Type B pancreatic cell (in vitro differentiated cells): ENCODE measurements around the gene CACNA1C. TPM values are rescaled to one million over a fixed set of nuclear protein-coding genes. Genes with fewer than 3 reads are reported as not detected.

Experiments used
- DNase-seq: peaks from one replicate; pipeline ENCODE4 v3.0.0; 2021; ENCODE audit warnings: mixed read lengths; ENCODE audit not compliant: unreplicated experiment; ENCODE audit errors: extremely low spot score
- H3K27ac Mint-ChIP-seq: 2 replicates; pipeline ENCODE4 v1.8.0; 2021; ENCODE audit warnings: mild to moderate bottlenecking, mixed read lengths
- H3K27me3 Mint-ChIP-seq: 2 replicates; pipeline ENCODE4 v1.8.0; 2021; ENCODE audit warnings: mixed read lengths
- H3K36me3 Mint-ChIP-seq: 2 replicates; pipeline ENCODE4 v1.8.0; 2021; ENCODE audit warnings: mixed read lengths
- H3K4me1 Mint-ChIP-seq: one replicate; pipeline ENCODE4 v1.8.0; 2021; ENCODE audit warnings: mixed read lengths; ENCODE audit not compliant: unreplicated experiment
- H3K4me3 Mint-ChIP-seq: 2 replicates; pipeline ENCODE4 v1.8.0; 2021; ENCODE audit warnings: mild to moderate bottlenecking, mixed read lengths
- H3K9me3 Mint-ChIP-seq: 2 replicates; pipeline ENCODE4 v1.8.0; 2021; ENCODE audit warnings: mixed read lengths
- total RNA-seq: library from RNA; stranded (reverse); gene quantifications from 2 replicates; pipeline ENCODE4 v1.2.1, GENCODE V29; 2021; ENCODE audit warnings: low replicate concordance
- TF ChIP-seq, protein P1 (sequence below): fragments of 200-600 bp; sonication (generic); conservative IDR thresholded peaks from 2 replicates; pipeline ENCODE4 v1.5.0; 2021; ENCODE audit warnings: antibody characterized with exemption, mild to moderate bottlenecking

Gene CACNA1C
- total RNA-seq, 1 donor from 2014 or later = 14.3 TPM

DNA sequence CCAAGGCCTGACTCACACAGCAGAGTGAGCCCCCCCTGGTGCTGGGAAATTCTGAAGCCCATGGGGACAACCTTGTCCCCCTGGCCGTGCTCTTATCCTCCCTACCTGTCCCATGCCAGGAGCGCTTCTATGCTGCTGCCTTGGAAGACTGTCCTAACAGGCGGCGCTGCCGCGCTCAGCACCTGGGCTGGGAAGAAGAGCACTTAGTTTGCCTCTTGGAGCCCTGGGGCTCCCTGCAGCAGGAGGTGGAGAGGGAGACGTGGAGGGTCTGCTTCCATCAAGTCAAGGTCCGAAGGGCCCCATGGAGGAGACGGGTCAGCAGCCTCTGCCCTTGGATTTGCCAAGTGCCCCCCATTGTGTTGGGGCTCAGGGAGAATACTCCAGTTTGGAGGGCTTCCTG, 300.5 kb downstream of the CACNA1C start:
- peaks cover 26% of the 10 kb centered on the region for H3K4me1 Mint-ChIP-seq

DNA sequence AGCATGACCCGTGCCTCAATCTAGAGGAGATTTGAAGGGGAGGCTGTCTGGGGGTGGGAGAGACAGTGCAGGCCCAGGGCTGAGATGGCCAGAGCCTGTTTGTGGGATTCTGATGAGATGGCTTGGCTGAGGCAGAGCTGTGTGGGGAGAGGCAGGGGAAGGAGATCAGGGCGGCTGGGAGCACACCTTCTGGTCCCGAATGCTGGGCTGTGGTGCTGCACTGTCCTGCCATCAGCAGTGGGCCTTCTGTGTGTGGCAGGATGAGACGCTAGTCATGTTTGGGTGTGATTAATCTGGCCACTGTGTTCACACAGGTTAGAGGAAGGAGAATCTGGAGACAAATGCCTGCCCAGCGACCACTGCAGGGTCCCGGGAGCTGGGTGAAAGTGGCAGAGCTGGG, 300.9 kb downstream of the CACNA1C start:
- no peak overlapping the region for H3K27ac Mint-ChIP-seq
- H3K27me3 Mint-ChIP-seq = peaks cover 26% of the 10 kb centered on the region
- peaks cover 5% of the 10 kb centered on the region for H3K36me3 Mint-ChIP-seq
- TF ChIP-seq, protein P1, sequence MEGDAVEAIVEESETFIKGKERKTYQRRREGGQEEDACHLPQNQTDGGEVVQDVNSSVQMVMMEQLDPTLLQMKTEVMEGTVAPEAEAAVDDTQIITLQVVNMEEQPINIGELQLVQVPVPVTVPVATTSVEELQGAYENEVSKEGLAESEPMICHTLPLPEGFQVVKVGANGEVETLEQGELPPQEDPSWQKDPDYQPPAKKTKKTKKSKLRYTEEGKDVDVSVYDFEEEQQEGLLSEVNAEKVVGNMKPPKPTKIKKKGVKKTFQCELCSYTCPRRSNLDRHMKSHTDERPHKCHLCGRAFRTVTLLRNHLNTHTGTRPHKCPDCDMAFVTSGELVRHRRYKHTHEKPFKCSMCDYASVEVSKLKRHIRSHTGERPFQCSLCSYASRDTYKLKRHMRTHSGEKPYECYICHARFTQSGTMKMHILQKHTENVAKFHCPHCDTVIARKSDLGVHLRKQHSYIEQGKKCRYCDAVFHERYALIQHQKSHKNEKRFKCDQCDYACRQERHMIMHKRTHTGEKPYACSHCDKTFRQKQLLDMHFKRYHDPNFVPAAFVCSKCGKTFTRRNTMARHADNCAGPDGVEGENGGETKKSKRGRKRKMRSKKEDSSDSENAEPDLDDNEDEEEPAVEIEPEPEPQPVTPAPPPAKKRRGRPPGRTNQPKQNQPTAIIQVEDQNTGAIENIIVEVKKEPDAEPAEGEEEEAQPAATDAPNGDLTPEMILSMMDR = no peak
- H3K9me3 Mint-ChIP-seq = no peaks in the 10 kb centered on the region
- H3K4me1 Mint-ChIP-seq = peaks cover 27% of the 10 kb centered on the region
- DNase-seq = no peak
- H3K4me3 Mint-ChIP-seq = no peak overlapping the region

More for the DNA sequence above, 300.5 kb downstream of the CACNA1C start:
- TF ChIP-seq, protein P1 = no peak
- Mint-ChIP-seq H3K36me3 (peaks cover 5% of the 10 kb centered on the region), H3K4me3 (no peak overlapping the region), H3K27ac (no peak overlapping the region), H3K27me3 (peaks cover 26% of the 10 kb centered on the region), H3K9me3 (no peaks in the 10 kb centered on the region)
- no peak for DNase-seq

DNA sequence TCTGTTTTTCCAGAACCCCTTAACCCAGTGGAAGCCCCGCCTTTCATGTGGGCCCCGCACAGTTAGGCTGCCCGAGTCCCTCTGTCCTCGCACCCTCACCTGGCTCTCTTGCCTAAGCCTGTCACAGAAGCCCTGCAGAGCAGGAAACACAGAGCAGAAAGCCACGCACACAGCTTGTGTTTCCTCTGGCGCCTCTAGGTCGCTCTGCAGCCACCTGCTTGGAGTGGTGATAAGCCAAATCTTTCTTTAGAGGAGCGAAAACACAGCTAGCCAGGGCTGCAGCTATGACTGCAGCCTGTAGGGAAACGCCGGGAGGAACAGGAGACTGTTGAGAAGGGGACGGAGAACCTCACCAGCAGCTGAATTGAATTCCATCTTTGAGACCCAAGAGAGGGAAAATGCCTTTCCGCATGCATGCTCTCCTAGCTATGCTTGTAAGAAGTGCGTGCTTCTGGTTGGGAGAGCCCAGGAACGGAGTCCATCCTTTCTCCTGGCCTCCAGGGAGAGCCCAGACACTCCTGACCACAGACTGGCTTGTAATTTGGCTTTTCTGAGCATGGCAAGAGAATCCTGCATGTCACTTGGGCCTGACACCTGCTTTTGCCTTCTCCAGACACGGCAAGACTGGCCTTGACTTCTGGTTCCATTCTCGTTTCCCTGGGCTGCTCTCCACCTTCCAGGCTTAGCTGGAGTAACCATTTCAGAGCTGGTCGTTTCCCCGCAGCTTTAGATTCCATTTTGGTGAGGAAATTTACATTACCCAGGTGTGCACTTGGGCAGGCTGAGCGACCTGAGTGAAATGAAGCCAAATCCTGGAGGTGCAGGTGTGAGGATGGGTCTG, 301.6 kb downstream of the CACNA1C start:
- Mint-ChIP-seq H3K36me3 (peaks cover 5% of the 10 kb centered on the region), H3K4me1 (peaks cover 34% of the 10 kb centered on the region), H3K4me3 (peak overlapping the region; percentile 11), H3K27ac (peak overlapping the region; percentile 23), H3K9me3 (no peaks in the 10 kb centered on the region), H3K27me3 (peaks cover 22% of the 10 kb centered on the region)
- DNase-seq = no peak
- TF ChIP-seq, protein P1 = no peak

DNA sequence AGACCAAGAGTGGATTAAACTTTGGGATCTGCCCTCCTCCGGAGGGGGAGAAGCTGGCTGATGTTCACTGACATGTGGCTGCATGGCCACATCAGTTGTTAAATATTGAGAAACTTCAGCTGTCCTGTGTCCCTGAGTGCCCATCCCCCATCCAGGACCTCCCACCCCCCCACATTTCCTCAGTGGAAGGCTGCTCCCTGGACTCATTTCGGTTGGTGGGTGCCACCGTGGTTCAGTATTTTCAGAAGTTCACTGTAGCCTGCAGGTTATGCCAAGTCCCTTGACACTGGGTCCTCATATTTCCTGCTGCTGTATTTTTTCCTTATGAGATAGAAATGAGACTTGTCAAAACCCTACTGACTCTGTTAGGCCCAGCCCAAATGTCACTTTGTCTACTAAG, 302.4 kb downstream of the CACNA1C start:
- H3K27ac Mint-ChIP-seq = no peak overlapping the region
- no peak for DNase-seq
- TF ChIP-seq, protein P1 = no peak
- H3K36me3 Mint-ChIP-seq = peaks cover 5% of the 10 kb centered on the region
- H3K4me3 Mint-ChIP-seq = no peak overlapping the region
- H3K4me1 Mint-ChIP-seq = peaks cover 38% of the 10 kb centered on the region
- H3K27me3 Mint-ChIP-seq = peaks cover 18% of the 10 kb centered on the region
- H3K9me3 Mint-ChIP-seq = no peaks in the 10 kb centered on the region

DNA sequence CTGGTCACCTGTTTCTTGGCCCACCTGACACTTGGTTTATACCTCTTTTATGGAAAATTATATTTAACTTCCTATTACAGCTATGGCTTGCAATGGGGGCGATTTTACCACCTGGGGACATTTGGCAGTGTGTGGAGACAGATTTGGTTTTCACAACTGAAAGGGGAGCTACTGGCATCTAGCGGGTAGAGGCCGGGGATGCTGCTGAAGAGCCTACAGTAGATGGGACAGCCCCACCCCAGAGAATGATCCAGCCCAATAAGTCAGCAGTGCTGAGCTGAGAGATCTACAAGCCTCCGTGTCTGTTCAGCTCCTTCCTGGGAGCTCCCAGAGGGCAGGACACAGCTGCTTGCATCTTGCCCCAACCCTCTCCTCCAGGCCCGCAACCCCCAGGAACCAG, 302.8 kb downstream of the CACNA1C start:
- H3K4me3 Mint-ChIP-seq = no peak overlapping the region
- no peak for DNase-seq
- H3K27ac Mint-ChIP-seq = no peak overlapping the region
- peaks cover 5% of the 10 kb centered on the region for H3K36me3 Mint-ChIP-seq
- no peaks in the 10 kb centered on the region for H3K9me3 Mint-ChIP-seq
- TF ChIP-seq, protein P1 = no peak
- H3K4me1 Mint-ChIP-seq = peaks cover 38% of the 10 kb centered on the region
- H3K27me3 Mint-ChIP-seq = peaks cover 18% of the 10 kb centered on the region
